IMR-90 (cell line): ENCODE measurements around the gene INPP5A. TPM values are rescaled to one million over a fixed set of nuclear protein-coding genes. Genes with fewer than 3 reads are reported as not detected.

Experiments used
- ATAC-seq: fragments of 200-7000 bp; cut with Tn5 transposase; 2 replicates; pipeline ENCODE4 v1.9.1; 2020; ENCODE audit warnings: low read depth, mild to moderate bottlenecking, moderate library complexity
- BruUV-seq: library from RNA; stranded (reverse); fragments of 400-500 nt; replicated peaks from 2 replicates; lab custom pipeline; 2021; lab: Mats Ljungman, UMichigan
- CTCF ChIA-PET: fragments of 300-600 bp; formaldehyde crosslinking; extraction: SDS; loops from one replicate; lab custom pipeline; 2021; ENCODE audit warnings: antibody characterized with exemption; lab: Yijun Ruan, JAX
- POLR2A ChIA-PET: fragments of 300-600 bp; sonication (Branson Sonifier 250); formaldehyde crosslinking; loops from one replicate; lab custom pipeline; 2022; ENCODE audit warnings: antibody characterized with exemption; ENCODE audit not compliant: unreplicated experiment; lab: Charles Lee
- DNase-seq: peaks from one replicate; pipeline ENCODE4 v3.0.0; 2013
- H2AFZ ChIP-seq: replicated peaks from 2 replicates; pipeline ENCODE3; 2013; ENCODE audit warnings: low read length, mild to moderate bottlenecking; ENCODE audit not compliant: poor library complexity
- H2AK5ac ChIP-seq: 2 replicates; pipeline ENCODE4 v1.6.1; 2013; ENCODE audit warnings: low read depth, low read length, inconsistent platforms
- H2AK9ac ChIP-seq: replicated peaks from 2 replicates; pipeline ENCODE3; 2013; ENCODE audit warnings: mild to moderate bottlenecking, low read depth, low read length, moderate library complexity; ENCODE audit not compliant: poor library complexity
- H2BK120ac ChIP-seq: 2 replicates; pipeline ENCODE4 v1.6.1; 2013; ENCODE audit warnings: low read depth, low read length, inconsistent platforms
- H2BK15ac ChIP-seq: 3 replicates; pipeline ENCODE4 v1.6.1; 2013; ENCODE audit warnings: low read depth, low read length, inconsistent platforms
- H2BK20ac ChIP-seq: 2 replicates; pipeline ENCODE4 v1.6.1; 2013; ENCODE audit warnings: low read depth, mild to moderate bottlenecking, inconsistent platforms, low read length, moderate library complexity
- H2BK5ac ChIP-seq: 2 replicates; pipeline ENCODE4 v1.6.1; 2013; ENCODE audit warnings: mild to moderate bottlenecking, low read depth, low read length, inconsistent platforms; ENCODE audit not compliant: poor library complexity, severe bottlenecking
- H3K14ac ChIP-seq: replicated peaks from 2 replicates; pipeline ENCODE4 v1.6.1; 2013; ENCODE audit warnings: low read depth, low read length, inconsistent platforms
- H3K18ac ChIP-seq: 2 replicates; pipeline ENCODE4 v1.6.1; 2013; ENCODE audit warnings: low read depth, low read length, control low read depth
- H3K23ac ChIP-seq: 2 replicates; pipeline ENCODE4 v1.6.1; 2013; ENCODE audit warnings: low read depth, low read length, inconsistent platforms
- H3K27ac ChIP-seq: 2 replicates; pipeline ENCODE4 v1.5.1; 2013; ENCODE audit warnings: mild to moderate bottlenecking, control low read depth, low read length; ENCODE audit not compliant: insufficient read depth
- H3K27me3 ChIP-seq: 2 replicates; pipeline ENCODE4 v1.6.1; 2013; ENCODE audit warnings: low read length; ENCODE audit not compliant: control insufficient read depth, insufficient read depth
- H3K36me3 ChIP-seq: 2 replicates; pipeline ENCODE4 v1.6.1; 2013; ENCODE audit warnings: low read length, mixed read lengths; ENCODE audit not compliant: control insufficient read depth, insufficient read depth
- H3K4ac ChIP-seq: 2 replicates; pipeline ENCODE4 v1.6.1; 2013; ENCODE audit warnings: low read depth, low read length, inconsistent platforms
- H3K4me1 ChIP-seq: 2 replicates; pipeline ENCODE4 v1.6.1; 2013; ENCODE audit warnings: low read length, mixed read lengths; ENCODE audit not compliant: control insufficient read depth, insufficient read depth
- H3K4me2 ChIP-seq: 2 replicates; pipeline ENCODE4 v1.6.1; 2013; ENCODE audit warnings: low read depth, mild to moderate bottlenecking, control low read depth, low read length, moderate library complexity
- H3K4me3 ChIP-seq: 2 replicates; pipeline ENCODE4 v1.5.1; 2013; ENCODE audit warnings: low read depth, mild to moderate bottlenecking, control low read depth, low read length, moderate library complexity; ENCODE audit not compliant: insufficient read depth
- H3K56ac ChIP-seq: 2 replicates; pipeline ENCODE4 v1.6.1; 2013; ENCODE audit warnings: low read length, inconsistent platforms; ENCODE audit not compliant: insufficient read depth; ENCODE audit errors: extremely low read depth
- H3K79me1 ChIP-seq, 2 experiments: 2 replicates each; pipeline ENCODE4 v1.6.1; 2013; ENCODE audit warnings: low read length in 2 of 2, inconsistent platforms in 1 of 2, low read depth in 1 of 2
- H3K9ac ChIP-seq: 2 replicates; pipeline ENCODE4 v1.6.1; 2013; ENCODE audit warnings: low read depth, low read length, control low read depth
- H3K9me1 ChIP-seq: 2 replicates; pipeline ENCODE4 v1.6.1; 2013; ENCODE audit warnings: low read length, inconsistent platforms; ENCODE audit not compliant: insufficient read depth
- H3K9me3 ChIP-seq: 2 replicates; pipeline ENCODE4 v1.6.1; 2013; ENCODE audit warnings: low read length; ENCODE audit not compliant: control insufficient read depth, insufficient read depth
- H4K20me1 ChIP-seq: 2 replicates; pipeline ENCODE4 v1.6.1; 2013; ENCODE audit warnings: low read length, inconsistent platforms; ENCODE audit not compliant: insufficient read depth
- H4K5ac ChIP-seq: 2 replicates; pipeline ENCODE4 v1.6.1; 2013; ENCODE audit warnings: mild to moderate bottlenecking, low read depth, low read length, control low read depth
- H4K8ac ChIP-seq, 2 experiments: 2 replicates each; pipeline ENCODE4 v1.6.1; 2013; ENCODE audit warnings: low read depth in 2 of 2, low read length in 2 of 2, control low read depth in 1 of 2, inconsistent platforms in 1 of 2
- H4K91ac ChIP-seq: 2 replicates; pipeline ENCODE4 v1.6.1; 2013; ENCODE audit warnings: low read depth, low read length, inconsistent platforms; ENCODE audit not compliant: insufficient read depth
- BHLHE40 ChIP-seq: fragments of 150-350 bp; IDR thresholded peaks from 2 replicates; pipeline ENCODE4 v1.6.1; 2016; ENCODE audit warnings: mild to moderate bottlenecking, low read depth, low read length
- CHD1 ChIP-seq: IDR thresholded peaks from 2 replicates; pipeline ENCODE4 v1.6.1; 2012; ENCODE audit warnings: low read depth, low read length, improper control_type of control experiment
- ELK1 ChIP-seq: fragments of 150-350 bp; IDR thresholded peaks from 2 replicates; pipeline ENCODE4 v1.6.1; 2016; ENCODE audit warnings: low read depth, mild to moderate bottlenecking, low read length, moderate library complexity, borderline replicate concordance
- FOS ChIP-seq: fragments of 150-350 bp; IDR thresholded peaks from 2 replicates; pipeline ENCODE4 v1.6.1; 2016; ENCODE audit warnings: low read depth, low read length
- MAFK ChIP-seq: IDR thresholded peaks from 2 replicates; pipeline ENCODE4 v1.6.1; 2012; ENCODE audit warnings: low read depth, low read length, improper control_type of control experiment
- NFE2L2 ChIP-seq: fragments of 150-350 bp; IDR thresholded peaks from 2 replicates; pipeline ENCODE4 v1.6.1; 2016; ENCODE audit warnings: low read depth, mild to moderate bottlenecking, low read length
- RAD21 ChIP-seq: IDR thresholded peaks from 2 replicates; pipeline ENCODE4 v1.6.1; 2012; ENCODE audit warnings: low read length, improper control_type of control experiment
- RCOR1 ChIP-seq: IDR thresholded peaks from 2 replicates; pipeline ENCODE4 v1.6.1; 2012; ENCODE audit warnings: mild to moderate bottlenecking, low read length, improper control_type of control experiment; ENCODE audit not compliant: insufficient replicate concordance
- USF2 ChIP-seq: fragments of 150-350 bp; IDR thresholded peaks from 2 replicates; pipeline ENCODE4 v1.6.1; 2017; ENCODE audit warnings: mild to moderate bottlenecking, antibody characterized with exemption, low read length, low read depth
- WGBS, 2 experiments: methylation state at CpG; one replicate each; pipeline versions ENCODE4 v1.1.5 to v1.1.7; 2013; ENCODE audit warnings: missing lambda C conversion rate in 2 of 2; ENCODE audit not compliant: insufficient read length in 1 of 2; ENCODE audit errors: extremely low coverage in 2 of 2; 5-methylcytosine and 5-hydroxymethylcytosine counted together
- dilution Hi-C: fragments of 300-500 bp; cut with HindIII; formaldehyde crosslinking; loops from one replicate; pipeline ENCODE4 v1.14.3; 2018; ENCODE audit warnings: low sequenced_read_pairs; ENCODE audit not compliant: unreplicated experiment
- in situ Hi-C: fragments of 300-500 bp; cut with MboI; formaldehyde crosslinking; loops from 3 replicates; pipeline ENCODE4 v1.14.3; 2019; ENCODE audit warnings: low sequenced_read_pairs, inconsistent platforms, mixed read lengths
- intact Hi-C: fragments of 100-400 bp; cut with micrococcal nuclease; formaldehyde crosslinking; loops from 2 replicates; pipeline ENCODE4 v1.10.0; 2022
- polyA plus RNA-seq, 3 experiments: library from polyadenylated mRNA; depleted of rRNA; stranded (reverse); fragments of >200 nt; gene quantifications; 2 replicates each; pipeline ENCODE4 v1.2.3, GENCODE V29; 2012; ENCODE audit warnings: low replicate concordance in 1 of 3
- total RNA-seq: library from RNA; depleted of rRNA; stranded (reverse); fragments of >200 nt; gene quantifications from 2 replicates; pipeline ENCODE4 v1.2.3, GENCODE V29; 2012
- TF ChIP-seq, protein P1 (sequence below): conservative IDR thresholded peaks from 2 replicates; pipeline ENCODE4 v1.5.1; 2012; ENCODE audit warnings: mild to moderate bottlenecking, low read depth, low read length, improper control_type of control experiment

INPP5A gene
- total and polyA plus RNA-seq, 2 of the 4 experiments (the other 2 are of a cell fraction) = 21.4 to 36.7 TPM

DNA sequence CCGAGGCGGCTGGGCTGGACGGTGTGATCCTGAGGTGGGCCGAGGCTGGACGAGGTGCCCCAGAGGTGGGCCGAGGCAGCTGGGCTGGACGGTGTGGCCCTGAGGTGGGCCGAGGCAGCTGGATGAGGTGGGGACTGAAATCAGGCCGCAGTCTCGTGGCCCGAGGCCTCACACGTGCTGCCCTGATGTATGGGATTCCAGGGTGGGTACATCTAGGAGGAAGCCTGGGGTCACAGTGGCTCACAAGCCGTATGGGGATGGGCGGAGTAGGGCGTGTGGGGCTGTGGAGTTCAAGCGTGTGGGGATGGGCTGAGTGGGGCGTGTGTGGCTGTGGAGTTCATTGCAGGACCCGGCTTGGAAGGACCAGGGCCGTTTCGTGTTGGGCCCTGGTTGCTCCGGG is 260.8 kb downstream of the INPP5A start:
- ATAC-seq = no peak
- H3K4ac ChIP-seq = no peak overlapping the region

More for the DNA sequence above, 260.8 kb downstream of the INPP5A start:
- WGBS, 2 experiments = 84% methylated on average over 8 of the region's 21 CpGs; no CpG with 5 or more reads in 1 of the 2 experiments
- no peak overlapping the region for H3K56ac ChIP-seq
- no peak overlapping the region for H3K4me2 ChIP-seq
- no peak overlapping the region for H2BK15ac ChIP-seq
- no peaks in the 10 kb centered on the region for H3K4me1 ChIP-seq
- H2BK120ac ChIP-seq = no peak overlapping the region
- no TSS peak for BruUV-seq
- intact Hi-C loops (no loop called here), dilution Hi-C loops (no loop called here), in situ Hi-C loops (no loop called here)
- H3K18ac ChIP-seq = no peak overlapping the region
- no peak overlapping the region for H2AK9ac ChIP-seq
- no peak for TF ChIP-seq USF2
- TF ChIP-seq, protein P1, sequence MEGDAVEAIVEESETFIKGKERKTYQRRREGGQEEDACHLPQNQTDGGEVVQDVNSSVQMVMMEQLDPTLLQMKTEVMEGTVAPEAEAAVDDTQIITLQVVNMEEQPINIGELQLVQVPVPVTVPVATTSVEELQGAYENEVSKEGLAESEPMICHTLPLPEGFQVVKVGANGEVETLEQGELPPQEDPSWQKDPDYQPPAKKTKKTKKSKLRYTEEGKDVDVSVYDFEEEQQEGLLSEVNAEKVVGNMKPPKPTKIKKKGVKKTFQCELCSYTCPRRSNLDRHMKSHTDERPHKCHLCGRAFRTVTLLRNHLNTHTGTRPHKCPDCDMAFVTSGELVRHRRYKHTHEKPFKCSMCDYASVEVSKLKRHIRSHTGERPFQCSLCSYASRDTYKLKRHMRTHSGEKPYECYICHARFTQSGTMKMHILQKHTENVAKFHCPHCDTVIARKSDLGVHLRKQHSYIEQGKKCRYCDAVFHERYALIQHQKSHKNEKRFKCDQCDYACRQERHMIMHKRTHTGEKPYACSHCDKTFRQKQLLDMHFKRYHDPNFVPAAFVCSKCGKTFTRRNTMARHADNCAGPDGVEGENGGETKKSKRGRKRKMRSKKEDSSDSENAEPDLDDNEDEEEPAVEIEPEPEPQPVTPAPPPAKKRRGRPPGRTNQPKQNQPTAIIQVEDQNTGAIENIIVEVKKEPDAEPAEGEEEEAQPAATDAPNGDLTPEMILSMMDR = no peak
- TF ChIP-seq BHLHE40 = no peak
- no peak for TF ChIP-seq RCOR1
- TF ChIP-seq MAFK = no peak
- TF ChIP-seq NFE2L2 = no peak
- TF ChIP-seq FOS = no peak
- TF ChIP-seq ELK1 = no peak
- no peak for TF ChIP-seq RAD21
- no peak for TF ChIP-seq CHD1
- no peak overlapping the region for H2AFZ ChIP-seq
- ChIA-PET CTCF (no interaction called here), POLR2A (interaction anchor here (0.6 to 0.7 kb wide), 2 partner anchors 23 to 172 kb away, joined by 5 to 8 read pairs; no protein-coding TSS in a partner anchor)
- H2BK20ac ChIP-seq = no peak overlapping the region
- H3K14ac ChIP-seq = no peak overlapping the region
- no peak for DNase-seq
- no peak overlapping the region for H4K91ac ChIP-seq
- no peaks in the 10 kb centered on the region for H4K20me1 ChIP-seq
- H3K9me1 ChIP-seq = no peaks in the 10 kb centered on the region
- no peak overlapping the region for H3K4me3 ChIP-seq
- H3K9me3 ChIP-seq = peaks cover 5% of the 10 kb centered on the region
- H2BK5ac ChIP-seq = no peak overlapping the region
- no peak overlapping the region for H3K9ac ChIP-seq
- H4K5ac ChIP-seq = no peak overlapping the region
- no peak overlapping the region for H3K23ac ChIP-seq
- H3K36me3 ChIP-seq = no peaks in the 10 kb centered on the region
- H3K27me3 ChIP-seq = peaks cover 16% of the 10 kb centered on the region; the same call in 1 of the 2 replicates
- no peaks in the 10 kb centered on the region for H3K79me1 ChIP-seq
- no peak overlapping the region for H2AK5ac ChIP-seq
- no peak overlapping the region for H4K8ac ChIP-seq
- H3K27ac ChIP-seq = no peak overlapping the region
